Myocyte (in vitro differentiated cells): ENCODE measurements around the gene ACE. TPM values are rescaled to one million over a fixed set of nuclear protein-coding genes. Genes with fewer than 3 reads are reported as not detected.

ENCODE experiments used
- DNase-seq: peaks from one replicate; pipeline ENCODE4 v3.0.0-alpha.2; 2012; ENCODE audit warnings: low read depth
- total RNA-seq: library from RNA; depleted of rRNA; stranded (reverse); fragments of >200 nt; gene quantifications from 2 replicates; pipeline ENCODE4 v1.2.3, GENCODE V29; 2014

ACE gene
- total RNA-seq, 1 donor from 2014 or later: 0.21 TPM

DNA sequence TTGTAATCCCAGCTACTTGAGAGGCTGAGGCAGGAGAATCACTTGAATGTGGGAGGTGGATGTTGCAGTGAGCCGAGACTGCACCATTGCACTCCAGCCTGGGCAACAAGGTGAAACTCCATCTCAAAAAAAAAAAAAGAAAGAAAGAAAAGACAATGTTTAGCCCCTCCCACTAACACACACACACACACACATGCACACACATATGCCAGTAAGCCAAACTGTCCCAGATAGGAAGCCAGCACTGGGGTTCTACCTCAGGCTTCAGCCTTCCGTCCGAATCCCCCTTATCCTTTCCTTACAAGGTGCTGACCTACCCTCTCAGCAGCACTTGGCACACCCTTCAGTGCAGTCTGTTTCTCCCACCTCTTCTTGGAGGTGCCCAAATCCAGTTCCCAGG lies 37.6 kb downstream of the ACE start:
- DNase-seq: no peak

DNA sequence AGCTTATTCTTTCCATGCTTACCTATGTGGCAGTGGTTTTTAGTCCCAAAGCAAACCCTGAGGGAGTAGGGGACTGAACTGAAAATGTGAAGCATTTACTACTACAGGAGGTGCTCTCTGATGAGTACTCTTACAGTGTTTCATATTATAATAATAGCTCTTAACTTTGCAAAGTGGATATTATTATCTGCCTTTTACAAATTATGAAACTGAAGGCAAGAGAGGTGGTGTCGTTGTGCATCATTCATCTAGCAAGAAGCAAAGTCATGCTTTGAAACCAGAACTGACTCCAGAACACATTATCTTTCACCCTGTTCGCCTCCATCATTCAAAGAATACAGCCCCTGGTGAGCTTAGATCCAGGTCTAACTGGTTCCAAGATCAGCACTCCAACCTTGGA lies 38.1 kb downstream of the ACE start:
- DNase-seq: no peak

DNA sequence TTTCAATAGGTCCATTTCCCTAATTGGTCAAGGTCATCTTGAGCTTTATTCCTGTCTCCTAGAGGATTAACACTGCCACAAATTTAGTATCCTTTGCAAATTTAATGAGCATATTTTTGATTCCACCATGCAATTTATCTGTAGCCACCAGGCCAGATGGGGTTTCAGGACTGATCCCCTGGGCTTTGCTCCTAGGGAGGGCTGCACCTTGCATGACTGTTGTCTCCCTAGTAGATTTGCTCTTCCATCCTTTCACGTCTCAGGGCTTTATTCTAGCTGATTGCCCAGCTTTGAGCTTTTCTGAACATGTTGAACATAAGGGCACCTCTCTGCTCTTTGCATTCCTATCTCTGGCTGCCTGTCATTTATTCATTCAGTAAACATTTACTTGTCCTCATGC lies 38.6 kb downstream of the ACE start:
- DNase-seq: no peak

- DNase-seq: peak; percentile 20
These were observed 40.3 kb downstream of the ACE start for GRCh38 chr17:63516910-63517824.

DNA sequence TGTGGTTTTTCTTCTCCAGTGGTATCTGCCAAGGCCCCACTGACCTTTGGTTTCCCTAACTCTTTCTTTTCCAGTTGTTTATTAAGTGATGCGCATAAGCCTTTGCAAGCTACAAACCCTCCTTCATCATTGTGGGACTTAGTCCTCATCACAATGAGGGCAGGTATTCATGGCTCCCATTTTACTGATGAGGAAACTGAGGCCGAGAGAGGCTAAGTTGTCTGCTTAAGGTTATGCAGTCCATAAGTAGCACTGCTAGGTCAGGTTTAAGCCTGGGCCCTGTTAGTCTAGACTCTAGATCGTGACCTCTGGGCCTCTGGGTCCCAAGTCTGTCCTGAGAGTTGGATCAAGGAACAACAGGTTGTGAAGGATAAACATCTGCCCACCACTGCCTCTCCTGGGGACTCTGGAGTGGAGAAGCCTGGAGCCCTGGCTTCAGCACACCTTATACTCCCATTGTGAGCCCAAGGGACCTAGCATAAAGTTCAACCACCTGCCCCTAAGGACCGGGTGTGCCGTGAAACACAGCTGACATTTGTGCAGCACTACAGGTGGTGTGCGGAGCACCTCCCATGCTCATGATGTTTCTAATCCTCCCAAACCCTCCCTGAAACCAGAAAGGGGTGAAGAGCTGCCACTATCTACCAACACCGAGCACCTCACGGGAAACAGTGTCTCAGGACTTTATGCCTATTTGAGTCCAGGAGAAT lies 41.1 kb downstream of the ACE start:
- DNase-seq: no peak

DNA sequence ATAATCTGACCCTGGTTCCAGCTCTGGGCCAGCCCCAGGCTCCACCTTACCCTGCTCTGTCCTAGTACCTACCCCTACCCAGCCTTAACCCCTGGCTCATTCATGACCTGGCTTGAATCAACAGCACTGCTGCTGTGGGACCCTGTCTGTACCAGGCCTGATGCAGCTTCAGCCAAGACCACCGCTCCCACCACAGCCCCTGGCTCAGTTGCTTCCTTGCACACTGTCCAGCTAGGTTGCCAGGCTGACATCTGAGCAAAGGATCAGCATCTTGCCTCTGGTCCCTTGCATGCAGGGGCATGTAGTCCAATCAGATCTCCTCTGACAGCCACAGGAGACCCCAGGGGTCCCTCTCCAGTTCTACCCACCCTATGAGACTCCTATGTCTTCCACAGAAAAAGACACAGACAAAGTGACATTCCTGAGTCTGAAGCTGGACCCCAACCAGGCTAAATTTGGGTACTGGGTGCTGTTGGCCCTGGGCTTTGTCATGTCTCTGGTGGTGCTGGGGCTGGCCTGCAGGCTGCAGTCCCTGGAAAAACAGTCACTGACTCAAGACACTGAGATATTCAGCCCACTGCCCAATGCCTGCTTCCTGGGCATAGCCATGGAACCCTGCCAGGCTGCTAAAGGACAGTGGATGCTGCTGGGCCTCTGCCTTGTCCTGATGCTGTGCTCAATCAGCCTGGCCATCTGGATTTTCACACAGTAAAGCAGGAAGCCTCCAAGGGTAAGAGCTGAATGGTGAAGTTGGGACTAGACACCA lies 42.4 kb downstream of the ACE start:
- no peak for DNase-seq

DNA sequence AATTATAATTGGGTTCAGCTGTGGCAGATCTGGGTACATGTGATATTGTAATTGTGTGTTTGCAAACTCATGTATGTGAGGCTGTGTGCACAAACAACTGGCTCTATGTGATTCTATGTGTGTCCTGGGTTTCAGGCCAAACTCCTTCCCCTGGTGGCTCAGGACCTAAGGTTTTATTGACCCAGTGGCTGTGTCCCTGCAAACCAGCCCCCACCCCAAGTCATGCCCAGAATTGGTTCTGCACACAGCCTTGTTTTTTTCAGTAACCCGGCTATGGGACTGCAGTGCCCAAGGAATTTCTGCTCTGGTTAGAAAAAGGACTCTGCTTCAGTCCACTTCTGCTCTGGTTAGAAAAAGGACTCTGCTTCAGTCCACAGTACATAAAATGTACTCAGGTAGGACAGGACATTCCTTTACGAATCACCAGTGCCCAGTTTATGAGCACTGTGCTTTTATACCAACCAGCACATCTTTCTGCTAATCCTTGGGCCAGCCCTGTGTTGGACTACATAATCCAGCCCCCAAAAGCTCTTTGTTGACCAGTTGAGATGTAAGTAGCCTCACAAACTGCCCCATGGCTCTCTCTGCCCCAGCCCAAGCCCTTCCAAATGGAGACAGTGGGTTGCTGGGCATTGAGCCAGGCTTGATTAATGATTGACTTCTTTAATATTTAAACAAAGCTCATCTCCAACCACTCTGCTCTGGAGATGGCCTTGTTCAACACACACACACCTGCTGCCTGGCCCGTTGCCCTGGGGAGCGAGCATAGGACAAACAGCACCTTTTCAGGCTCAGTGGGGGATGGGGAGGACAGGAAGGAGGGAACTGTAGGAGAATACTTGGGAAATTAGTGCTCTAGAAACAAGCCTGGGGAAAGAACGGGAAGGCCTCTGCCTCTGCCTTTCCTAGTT lies 43.4 kb downstream of the ACE start:
- no peak for DNase-seq

GRCh38 chr17:63523253-63523855 lies 46.5 kb downstream of the ACE start, which contains the start of gene KCNH6:
Gene KCNH6, plus strand, starts transcription at chr17:63523358. Its CDS starts 56 bp downstream, at chr17:63523414.
- DNase-seq: no peak

DNA sequence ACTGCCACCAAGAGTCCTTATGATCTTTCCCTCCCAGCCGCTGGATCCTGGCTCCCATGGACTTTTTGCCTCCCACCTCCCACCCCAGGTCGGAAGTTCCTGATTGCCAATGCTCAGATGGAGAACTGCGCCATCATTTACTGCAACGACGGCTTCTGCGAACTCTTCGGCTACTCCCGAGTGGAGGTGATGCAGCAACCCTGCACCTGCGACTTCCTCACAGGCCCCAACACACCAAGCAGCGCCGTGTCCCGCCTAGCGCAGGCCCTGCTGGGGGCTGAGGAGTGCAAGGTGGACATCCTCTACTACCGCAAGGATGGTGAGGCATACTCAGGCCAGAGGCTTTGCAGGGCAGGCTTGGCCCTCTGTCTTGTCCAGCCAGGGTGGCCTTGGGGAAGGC lies 47.2 kb downstream of the ACE start:
- no peak for DNase-seq

- DNase-seq: no peak
These were observed 48.5 kb downstream of the ACE start for GRCh38 chr17:63525190-63525946.

DNA sequence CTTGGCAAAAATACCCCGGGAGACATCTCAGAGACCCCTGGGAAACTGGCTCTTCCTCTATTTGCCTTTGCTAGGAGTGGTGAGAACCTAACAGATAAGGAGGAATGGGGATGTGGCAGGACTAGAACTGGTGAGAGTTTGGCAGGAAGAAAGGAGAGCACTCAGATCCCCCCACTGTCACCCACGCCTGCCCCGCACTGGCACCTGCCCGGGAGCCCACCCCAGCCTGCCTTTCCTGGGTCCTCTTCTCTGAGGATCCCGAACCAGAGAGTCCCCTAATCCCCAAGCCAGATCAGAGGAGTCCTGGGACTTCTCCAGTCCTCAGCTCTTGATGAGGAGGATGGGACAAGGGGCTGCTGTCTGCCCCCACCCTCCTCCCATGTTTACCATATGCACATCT lies 50.0 kb downstream of the ACE start:
- DNase-seq: no peak

DNA sequence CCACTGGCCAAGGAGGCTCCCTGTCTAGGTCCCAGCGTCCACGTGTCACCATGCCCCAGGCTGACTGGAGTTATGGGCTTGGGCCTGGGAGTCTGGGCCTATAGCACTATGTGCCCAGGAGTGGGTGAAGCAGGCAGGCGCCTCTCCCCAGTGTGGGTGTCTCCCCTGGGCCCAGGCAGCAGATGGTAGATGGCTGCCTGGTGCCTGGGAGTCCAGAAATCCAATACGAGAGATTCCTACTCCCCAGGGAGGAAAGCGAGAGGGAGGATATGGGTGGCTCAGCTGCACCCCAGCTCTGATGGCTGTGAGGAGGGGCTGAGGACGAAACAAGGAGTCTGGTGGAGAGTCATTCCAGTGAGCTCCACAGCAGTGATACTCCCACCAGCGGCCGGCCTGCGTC lies 51.3 kb downstream of the ACE start:
- DNase-seq: no peak

- DNase-seq: no peak
These were observed 53.1 kb downstream of the ACE start for GRCh38 chr17:63529711-63530556.

DNA sequence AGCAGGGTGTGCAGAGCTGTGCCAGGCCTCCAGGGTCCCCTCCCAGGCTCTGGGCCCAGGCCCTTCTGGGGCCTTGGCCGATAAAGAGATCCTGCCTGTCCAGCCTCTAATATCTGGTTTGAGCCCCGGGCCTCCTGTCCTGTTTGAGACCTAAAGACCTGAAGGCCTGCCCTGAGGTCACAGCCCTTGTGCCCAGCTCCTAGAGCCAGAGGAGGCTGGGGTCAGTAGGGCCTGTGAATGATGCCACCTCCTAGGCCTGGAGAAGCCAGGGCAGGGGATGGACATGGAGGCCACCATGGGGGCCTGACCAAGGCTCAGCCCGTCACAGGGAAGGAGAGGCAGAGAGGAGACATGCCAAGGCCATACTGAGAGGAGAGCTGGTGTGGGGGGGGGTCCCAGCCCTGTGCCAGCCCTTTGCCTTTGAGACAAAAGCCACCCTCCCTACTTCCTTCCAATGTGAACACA lies 53.7 kb downstream of the ACE start:
- no peak for DNase-seq

- DNase-seq: no peak
These were observed 54.4 kb downstream of the ACE start for GRCh38 chr17:63531022-63531965.

GRCh38 chr17:63533433-63534077 lies 56.7 kb downstream of the ACE start:
- no peak for DNase-seq

DNA sequence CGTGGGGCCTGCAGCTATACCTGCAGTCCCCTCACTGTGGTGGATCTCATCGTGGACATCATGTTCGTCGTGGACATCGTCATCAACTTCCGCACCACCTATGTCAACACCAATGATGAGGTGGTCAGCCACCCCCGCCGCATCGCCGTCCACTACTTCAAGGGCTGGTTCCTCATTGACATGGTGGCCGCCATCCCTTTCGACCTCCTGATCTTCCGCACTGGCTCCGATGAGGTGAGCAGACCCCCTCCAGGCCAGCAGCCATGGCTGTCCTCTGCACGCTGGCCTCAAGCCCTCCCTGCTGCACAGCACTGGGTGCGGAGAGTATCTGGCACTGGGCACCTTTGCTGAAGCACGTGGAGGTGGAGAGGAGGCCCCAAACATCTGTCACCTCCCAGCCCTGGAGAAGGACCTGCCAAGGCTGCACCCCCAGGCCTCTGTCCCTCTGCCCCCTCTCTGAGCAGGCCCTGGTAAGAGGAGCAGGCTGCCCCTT lies 57.3 kb downstream of the ACE start:
- DNase-seq: no peak
